Kidney (tissue), 14 donors: ENCODE data around the gene CHSY1. TPM values are rescaled to one million over a fixed set of nuclear protein-coding genes. Genes with fewer than 3 reads are reported as not detected.

Source experiments
- DNase-seq, 5 donors: peaks; one replicate each; pipeline ENCODE4 v3.0.0-alpha.2; 2013 to 2020
- FAIRE-seq: peaks from 2 replicates; lab custom pipeline; 2012; peaks lifted over from hg19 to GRCh38; lab: Jason Lieb, UNC
- H3K27ac ChIP-seq, 2 donors: one replicate each; pipeline ENCODE4 v1.7.0; 2013; ENCODE audit warnings: low read depth in 2 of 2, low read length in 2 of 2, inconsistent platforms in 1 of 2
- H3K27me3 ChIP-seq: one replicate; pipeline ENCODE4 v1.7.1; 2013; ENCODE audit warnings: low read length, inconsistent platforms; ENCODE audit not compliant: control insufficient read depth, insufficient read depth
- H3K36me3 ChIP-seq, 3 donors: one replicate each; pipeline versions ENCODE4 v1.7.0 to v1.7.1; 2013; ENCODE audit warnings: low read length in 3 of 3, control low read depth in 1 of 3, inconsistent platforms in 1 of 3; ENCODE audit not compliant: insufficient read depth in 3 of 3, control insufficient read depth in 2 of 3
- H3K4me1 ChIP-seq, 3 donors: one replicate each; pipeline versions ENCODE4 v1.7.0 to v1.7.1; 2013; ENCODE audit warnings: low read length in 3 of 3, inconsistent platforms in 1 of 3, low read depth in 1 of 3; ENCODE audit not compliant: control insufficient read depth in 2 of 3, insufficient read depth in 2 of 3
- H3K4me3 ChIP-seq, 3 donors: one replicate each; pipeline versions ENCODE4 v1.7.0 to v1.8.1; 2013; ENCODE audit warnings: low read length in 3 of 3, control low read depth in 1 of 3, inconsistent platforms in 1 of 3
- H3K9ac ChIP-seq, 3 donors: one replicate each; pipeline versions ENCODE4 v1.7.0 to v1.7.1; 2013; ENCODE audit warnings: low read length in 3 of 3, control low read depth in 1 of 3, inconsistent platforms in 1 of 3
- H3K9me3 ChIP-seq, 3 donors: one replicate each; pipeline versions ENCODE4 v1.7.0 to v1.7.1; 2013; ENCODE audit warnings: low read length in 3 of 3, control low read depth in 1 of 3, inconsistent platforms in 1 of 3; ENCODE audit not compliant: control insufficient read depth in 2 of 3, insufficient read depth in 1 of 3
- CTCF ChIP-seq: IDR thresholded peaks from 3 replicates; pipeline ENCODE4 v1.5.1; 2012; ENCODE audit warnings: mild to moderate bottlenecking, moderate library complexity, borderline replicate concordance; ENCODE audit not compliant: insufficient read depth; ENCODE audit errors: extremely low read depth
- intact Hi-C: fragments of 100-400 bp; cut with DNase I; formaldehyde crosslinking; loops from one replicate; pipeline ENCODE4 v1.11.1; 2022
- polyA plus RNA-seq: library from polyadenylated mRNA; stranded (reverse); fragments of 350-450 nt; fragmentation: Illumina TruSeq; extraction: RNeasy Lipid Tissue Mini Kit (QIAGEN cat#74804); gene quantifications from one replicate; pipeline ENCODE4 v1.2.3, GENCODE V29; 2014; ENCODE audit warnings: low read depth, low replicate concordance; ENCODE audit not compliant: insufficient read depth
- total RNA-seq: library from RNA; stranded (reverse); fragmentation: NEBNext Ultra II Directional; extraction: Animal tissue kit (Norgen Biotek cat#: 25700); gene quantifications from one replicate; pipeline ENCODE4 v1.2.1, GENCODE V29; 2021
- donor health status: control.
- donor health status: control.
- donor health status: control.
- donor health status: control.
- donor health status: control.
- donor health status: DM: yes; HTN: yes; CAD: no.
- donor health status: Normal renal cell carcinoma (clear cell type).

Gene CHSY1
- total and polyA plus RNA-seq, 2 donors from 2014 or later = 7.2 to 41.6 TPM

GRCh38 chr15:101209285-101209845 lies 42.5 kb downstream of the CHSY1 start:
- no peak overlapping the region for H3K9ac ChIP-seq
- no peaks in the 10 kb centered on the region for H3K27me3 ChIP-seq
- H3K4me3 ChIP-seq = no peak overlapping the region
- FAIRE-seq (no peak), DNase-seq (no peak)
- TF ChIP-seq CTCF = no peak
- no peaks in the 10 kb centered on the region for H3K36me3 ChIP-seq
- H3K4me1 ChIP-seq = peaks cover 0 to 11% (median 0%) of the 10 kb centered on the region in 3 donors
- H3K27ac ChIP-seq = no peak overlapping the region
- intact Hi-C loops = no loop called here
- no peaks in the 10 kb centered on the region for H3K9me3 ChIP-seq

- no peak for TF ChIP-seq CTCF
- DNase-seq (no peak), FAIRE-seq (no peak)
- Histone ChIP-seq H3K4me3 (no peak overlapping the region), H3K9ac (no peak overlapping the region), H3K27ac (peak overlapping the region in 1 of 2 donors; percentile 43), H3K36me3 (no peaks in the 10 kb centered on the region), H3K27me3 (no peaks in the 10 kb centered on the region), H3K9me3 (no peaks in the 10 kb centered on the region), H3K4me1 (peaks cover 0 to 11% (median 3%) of the 10 kb centered on the region in 3 donors)
- intact Hi-C loops = no loop called here
Measured at GRCh38 chr15:101207867-101208288, 44.0 kb downstream of the CHSY1 start.

GRCh38 chr15:101206176-101206591 lies 45.7 kb downstream of the CHSY1 start:
- intact Hi-C loops = no loop called here
- Histone ChIP-seq H3K27me3 (no peaks in the 10 kb centered on the region), H3K36me3 (no peaks in the 10 kb centered on the region), H3K9me3 (no peaks in the 10 kb centered on the region), H3K4me3 (no peak overlapping the region), H3K4me1 (peaks cover 0 to 16% (median 9%) of the 10 kb centered on the region in 3 donors), H3K27ac (peak overlapping the region in 1 of 2 donors; percentile 42), H3K9ac (no peak overlapping the region)
- DNase-seq (peak in 1 of 5 donors; percentile 37), FAIRE-seq (no peak)
- no peak for TF ChIP-seq CTCF
